Activated CD4-positive, alpha-beta T cell treated with anti-CD3 and anti-CD28 coated beads, Interleukin-2, Interleukin-4, amounts not matched to agents 100 ng/mL and 50 ng/mL, durations not matched to agents 16 hours and 8 hours (primary cell): ENCODE data around the gene IQGAP2.
"Not testable (repeated sequence)": the region's sequence is repeated elsewhere in the genome, so short reads cannot be mapped to it uniquely, and the experiment has no call there.

Source experiments
- DNase-seq: peaks from one replicate; pipeline ENCODE4 v3.0.0-alpha.2; 2020; ENCODE audit warnings: low spot score

Gene IQGAP2

GRCh38 chr5:76663573-76663972, 260.5 kb downstream of the IQGAP2 start:
- no peak for DNase-seq

DNA sequence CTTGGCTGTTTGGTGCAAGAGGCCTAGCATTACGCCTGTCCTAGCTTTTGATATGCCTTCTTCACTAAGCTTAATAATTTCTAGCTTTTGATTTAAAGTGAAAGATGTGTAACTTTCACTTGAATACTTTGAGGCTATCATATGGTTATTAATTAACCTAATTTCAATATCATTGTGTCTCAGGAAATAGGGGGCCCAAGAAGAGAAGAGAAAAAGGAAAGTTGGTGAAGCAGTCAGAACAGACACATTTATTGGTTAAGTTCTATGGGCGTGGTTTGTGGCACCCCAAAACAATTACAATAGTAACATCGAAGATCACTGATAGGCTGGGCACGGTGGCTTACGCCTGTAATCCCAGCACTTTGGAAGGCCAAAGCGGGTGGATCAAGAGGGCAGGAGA, 261.0 kb downstream of the IQGAP2 start:
- DNase-seq = no peak

DNA sequence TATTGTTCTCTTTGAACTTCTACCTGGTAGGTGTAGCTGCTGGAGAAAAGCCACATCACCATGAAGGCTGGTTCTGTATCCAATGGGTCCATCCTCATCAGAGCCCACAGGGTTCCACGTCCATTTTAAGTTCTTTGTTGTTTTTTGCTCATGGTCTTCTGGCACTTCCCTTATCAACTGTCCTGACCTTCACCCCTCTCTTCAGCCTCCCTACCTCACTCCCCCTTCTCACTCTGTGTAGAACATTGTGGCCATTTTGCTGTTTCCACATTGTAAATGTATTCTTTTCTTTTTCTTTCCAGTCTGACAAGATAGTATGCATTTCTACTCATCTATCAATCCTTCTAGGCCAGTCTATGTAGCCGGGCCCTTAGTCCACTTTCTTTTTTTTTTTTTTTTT, 264.4 kb downstream of the IQGAP2 start:
- no peak for DNase-seq

GRCh38 chr5:76669245-76669644, 266.2 kb downstream of the IQGAP2 start:
- no peak for DNase-seq

DNA sequence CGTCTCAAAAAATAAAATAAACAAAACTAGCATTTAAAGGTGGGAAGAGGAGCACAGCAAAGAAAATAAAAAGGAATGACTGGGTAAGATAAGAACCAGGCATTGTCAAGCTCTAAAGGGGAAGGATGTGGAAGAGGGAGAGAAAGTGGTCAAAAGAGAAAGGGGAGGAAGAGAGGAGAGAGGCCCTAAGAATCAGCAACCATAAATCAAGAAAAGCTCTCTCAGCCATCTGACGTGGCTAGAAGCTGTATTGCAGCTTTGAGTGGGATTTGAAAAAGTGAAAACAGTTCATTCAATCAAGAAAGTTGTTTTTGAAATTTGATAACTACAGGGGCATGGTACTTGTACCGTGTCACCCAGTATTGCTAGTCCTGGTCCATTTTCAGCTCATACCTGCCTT, 267.4 kb downstream of the IQGAP2 start:
- DNase-seq = no peak

- DNase-seq = no peak
These were observed 269.2 kb downstream of the IQGAP2 start for GRCh38 chr5:76672242-76672641.

DNA sequence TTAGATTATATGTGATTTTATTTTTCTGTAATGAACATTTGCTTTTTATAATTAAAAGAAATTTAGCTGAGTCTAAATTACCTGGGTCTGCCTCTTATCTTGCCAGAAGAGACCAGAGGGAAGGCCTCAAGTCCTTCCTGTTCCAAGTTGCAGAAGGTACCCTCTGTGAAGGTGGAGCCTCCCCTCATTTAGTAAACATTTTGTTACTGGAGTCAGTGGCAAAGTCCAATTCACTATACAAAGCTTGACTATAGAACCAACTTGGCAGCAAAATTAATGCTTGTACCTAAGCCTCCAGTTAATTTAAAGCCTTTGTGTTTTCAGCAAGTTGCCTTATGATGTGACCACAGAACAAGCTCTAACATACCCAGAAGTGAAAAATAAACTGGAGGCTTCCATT, 270.0 kb downstream of the IQGAP2 start:
- DNase-seq = no peak

- no peak for DNase-seq
These were observed 271.4 kb downstream of the IQGAP2 start for GRCh38 chr5:76674330-76675066.

- DNase-seq = no peak
These were observed 272.3 kb downstream of the IQGAP2 start for GRCh38 chr5:76675364-76675763.

DNA sequence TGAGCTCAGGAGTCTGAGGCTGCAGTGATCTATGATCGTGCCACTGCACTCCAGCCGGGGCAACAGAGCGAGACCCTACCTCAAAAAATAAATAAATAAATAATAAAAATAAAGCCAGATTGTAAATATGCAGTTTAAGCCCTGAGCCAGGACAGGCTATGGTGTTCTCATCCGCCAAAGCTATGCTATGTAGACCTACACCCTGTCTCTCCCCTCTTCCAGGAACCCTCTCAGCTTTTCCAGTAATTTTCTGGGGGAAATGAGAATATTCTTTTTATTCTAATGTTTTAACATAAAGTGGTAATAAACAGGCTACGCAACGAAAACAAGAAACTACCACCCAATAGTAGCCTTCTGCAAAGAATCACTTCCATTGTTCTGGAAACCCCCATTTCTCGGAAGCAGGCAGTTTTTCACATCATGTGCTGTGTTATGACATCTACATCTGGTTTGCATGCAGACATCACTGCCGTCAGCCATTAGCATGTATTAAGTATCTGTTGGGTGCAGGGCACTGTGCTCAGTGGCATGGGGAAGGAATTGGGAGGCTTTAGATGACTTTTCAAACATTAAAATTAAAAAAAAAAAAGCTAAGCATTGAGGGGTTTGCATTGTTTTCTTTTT, 274.9 kb downstream of the IQGAP2 start:
- no peak for DNase-seq

GRCh38 chr5:76679231-76679630, 276.1 kb downstream of the IQGAP2 start:
- DNase-seq = no peak

DNA sequence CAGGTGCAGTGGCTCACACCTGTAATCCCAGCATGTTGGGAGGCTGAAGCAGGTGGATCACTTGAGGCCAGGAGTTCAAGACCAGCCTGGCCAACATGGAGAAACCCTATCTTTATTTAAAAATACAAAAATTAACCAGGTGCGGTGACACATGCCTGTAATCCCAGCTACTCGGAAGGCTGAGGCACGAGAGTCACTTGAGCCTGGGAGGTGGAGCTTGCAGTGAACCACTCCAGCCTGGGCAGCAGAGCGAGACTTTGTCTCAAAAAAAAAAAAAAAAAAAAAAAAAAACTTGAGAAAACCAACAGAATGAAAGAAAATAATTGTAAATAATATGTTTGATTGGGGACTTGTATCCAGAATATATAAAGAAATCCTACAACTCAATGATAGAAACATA, 277.7 kb downstream of the IQGAP2 start:
- not testable (repeated sequence) for DNase-seq

DNA sequence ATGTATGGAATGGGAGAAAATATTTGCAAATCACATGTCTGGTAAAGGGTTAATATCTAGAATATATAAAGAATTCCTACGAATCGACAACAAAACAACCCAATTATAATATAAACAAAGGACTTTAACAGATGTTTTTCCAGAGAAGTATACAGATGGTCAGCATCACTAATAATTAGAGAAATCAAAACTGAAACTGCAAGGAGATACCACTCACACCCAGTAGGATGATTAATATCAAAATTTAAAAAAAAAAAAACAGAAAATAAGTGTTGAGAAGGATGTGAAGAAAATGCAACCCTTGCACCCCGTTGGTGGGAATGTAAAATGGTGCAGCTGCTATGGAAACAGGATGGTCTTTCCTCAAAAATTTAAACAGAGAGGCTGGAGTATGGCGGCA, 278.2 kb downstream of the IQGAP2 start:
- no peak for DNase-seq

DNA sequence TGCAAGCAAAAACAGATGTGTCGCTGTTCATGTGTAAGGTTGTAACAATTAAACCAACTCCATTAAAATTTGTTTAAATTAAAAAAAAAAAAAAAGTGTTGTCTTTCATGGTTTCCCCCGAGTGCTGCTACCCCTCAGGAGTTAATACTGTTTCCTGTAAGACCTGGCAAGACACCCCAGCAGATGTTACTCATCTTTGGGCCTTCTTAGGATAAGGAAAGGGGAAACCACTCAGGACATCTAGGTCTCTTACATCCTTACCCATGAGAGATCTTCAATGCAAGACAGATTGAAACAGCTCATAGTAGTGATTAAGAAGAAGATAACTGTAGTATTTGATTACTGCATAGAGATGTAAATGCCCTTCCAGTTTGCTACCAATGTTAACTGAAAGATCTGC, 279.3 kb downstream of the IQGAP2 start:
- no peak for DNase-seq

- DNase-seq = no peak
These were observed 281.0 kb downstream of the IQGAP2 start for GRCh38 chr5:76683816-76684731.

GRCh38 chr5:76684756-76685519, 281.9 kb downstream of the IQGAP2 start:
- DNase-seq = no peak

GRCh38 chr5:76685704-76686103, 282.6 kb downstream of the IQGAP2 start:
- DNase-seq = no peak

GRCh38 chr5:76688212-76688611, 285.1 kb downstream of the IQGAP2 start:
- no peak for DNase-seq

DNA sequence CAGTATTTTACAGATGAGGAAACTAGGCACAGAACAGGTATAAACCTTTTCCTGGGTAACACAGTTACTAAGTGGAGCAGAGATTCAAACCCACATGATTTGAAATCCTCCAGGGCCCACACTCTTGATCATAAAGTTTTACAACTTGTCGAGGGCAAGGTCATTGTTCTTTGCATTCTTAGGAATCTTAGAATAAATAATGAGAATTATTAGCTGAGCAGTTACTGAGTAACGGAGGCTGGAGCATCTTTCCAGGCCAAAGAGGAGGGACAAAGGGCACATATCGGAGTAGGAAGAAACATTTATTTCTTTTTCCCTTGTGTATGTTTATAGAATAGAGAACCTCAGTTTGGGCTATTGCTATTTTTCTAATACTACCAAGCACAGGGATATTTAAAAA, 285.8 kb downstream of the IQGAP2 start:
- no peak for DNase-seq

GRCh38 chr5:76689321-76690036, 286.4 kb downstream of the IQGAP2 start:
- DNase-seq = no peak

DNA sequence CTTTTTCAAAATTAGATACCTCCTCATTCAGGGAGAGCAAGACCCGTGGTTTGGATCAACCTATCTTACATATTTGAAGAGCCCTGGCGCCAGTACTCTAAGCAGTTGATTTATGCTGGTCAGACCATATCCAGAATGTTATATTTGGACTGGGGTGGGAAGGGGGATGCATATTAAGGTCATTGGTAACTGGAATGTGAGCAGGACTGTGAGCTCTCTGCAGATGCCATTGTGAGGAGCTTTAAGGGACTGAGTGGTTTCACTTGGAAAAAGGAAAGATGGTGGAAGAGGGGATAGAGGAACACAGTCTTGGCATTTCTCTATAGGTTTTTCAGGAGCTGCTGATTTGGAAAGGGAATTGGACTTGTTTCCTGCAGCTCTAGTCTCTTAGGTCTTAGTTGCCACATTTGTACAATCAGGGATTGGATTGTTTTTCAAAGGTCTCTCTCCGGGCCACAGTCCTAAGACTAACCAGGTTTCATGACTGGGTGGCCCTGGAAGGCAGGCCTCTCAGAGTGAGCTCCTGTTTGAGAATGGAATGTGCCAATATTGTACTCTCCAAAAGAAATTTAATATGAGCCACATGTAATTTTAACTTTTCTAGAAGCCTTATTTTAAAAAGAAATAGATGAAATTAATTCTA, 287.1 kb downstream of the IQGAP2 start:
- no peak for DNase-seq
